Measurements from ENCODE around the gene PTK6.

DNA sequence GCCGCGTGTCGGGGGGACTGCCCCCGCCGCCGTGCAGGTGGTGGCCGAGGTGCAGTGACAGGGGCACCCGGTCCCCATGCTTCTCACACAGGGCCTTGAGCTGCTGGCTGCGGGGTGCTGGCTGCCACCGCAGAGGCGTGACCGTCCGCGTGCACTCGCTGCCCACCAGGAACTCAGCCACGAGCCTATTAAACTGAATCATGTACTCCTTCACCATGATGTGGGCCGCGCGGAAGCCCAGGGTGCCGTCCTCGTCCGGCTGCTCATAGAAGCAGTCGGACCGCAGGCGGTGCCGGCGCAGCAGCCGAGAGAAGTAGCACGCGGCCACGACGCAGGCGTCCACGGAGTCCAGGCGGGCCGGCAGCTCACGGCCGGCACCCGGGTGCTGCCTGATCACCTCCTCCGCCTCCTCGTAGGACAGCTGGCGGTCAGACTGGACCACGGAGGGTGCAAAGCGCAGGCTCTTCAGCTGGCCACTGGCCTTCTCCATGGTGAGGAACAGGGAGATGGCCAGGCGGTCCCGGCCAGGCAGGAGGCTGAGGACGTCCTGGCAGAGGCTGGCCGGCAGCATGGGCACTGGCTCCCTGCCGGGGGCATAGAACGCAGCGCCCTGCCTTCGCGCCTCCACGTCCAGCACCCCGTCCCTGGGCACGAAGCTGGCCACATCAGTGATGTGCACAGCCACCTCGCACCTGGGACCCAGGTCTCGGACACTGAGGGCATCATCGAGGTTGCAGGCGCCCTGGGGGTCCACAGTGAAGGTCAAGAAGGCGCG lies 27.0 kb upstream of the PTK6 start:
- TF ChIP-seq HDGF (IDR thresholded peaks at IDR 0.05; ENCODE audit: borderline replicate concordance) = no peak
- TF ChIP-seq L3MBTL2 (conservative IDR thresholded peaks at IDR 0.05) = no peak
- no peak for TF ChIP-seq ZNF384 (IDR thresholded peaks at IDR 0.05)
